Activated CD8-positive, alpha-beta memory T cell treated with anti-CD3 and anti-CD28 coated beads for 4 hours (primary cell): Measurements from ENCODE around the gene CPLX4.

Experiments used
- DNase-seq, 2 donors: peaks; one replicate each; pipeline ENCODE4 v3.0.0-alpha.2; 2020; ENCODE audit warnings: low read depth in 2 of 2

CPLX4 gene, protein sequence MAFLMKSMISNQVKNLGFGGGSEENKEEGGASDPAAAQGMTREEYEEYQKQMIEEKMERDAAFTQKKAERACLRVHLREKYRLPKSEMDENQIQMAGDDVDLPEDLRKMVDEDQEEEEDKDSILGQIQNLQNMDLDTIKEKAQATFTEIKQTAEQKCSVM

DNA sequence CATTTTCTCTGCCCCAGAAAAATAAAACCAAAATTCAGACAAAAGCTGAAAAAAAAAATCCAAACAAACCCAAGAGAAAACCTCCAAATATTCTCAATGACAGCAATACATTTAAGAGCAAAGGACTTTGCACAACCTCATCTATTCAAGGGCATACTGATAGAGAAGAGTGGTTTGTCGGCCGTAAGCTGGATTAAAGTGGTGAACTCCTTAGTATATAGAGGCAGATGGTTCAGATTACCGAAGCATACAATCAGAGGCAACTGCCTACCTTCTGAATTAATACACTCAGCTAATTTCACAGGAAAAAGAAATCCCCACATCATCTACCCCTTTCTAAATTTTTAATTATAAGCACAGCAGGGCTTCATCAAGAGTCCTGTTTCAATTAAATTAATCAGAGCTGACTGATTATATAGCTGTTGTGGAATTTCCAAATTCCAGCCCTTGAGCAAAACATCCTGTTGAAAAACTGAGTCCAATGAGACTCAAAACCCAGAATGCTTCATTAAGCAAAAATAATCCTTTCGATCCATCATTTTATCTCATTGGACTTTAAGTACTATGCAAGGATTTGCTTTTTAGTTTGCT, at the start of gene CPLX4:
Gene CPLX4 (minus strand): TSS at position 190 of the 591 bp plus-strand sequence. CDS start 187 bp downstream, at position 3.
- DNase-seq: no peak

DNA sequence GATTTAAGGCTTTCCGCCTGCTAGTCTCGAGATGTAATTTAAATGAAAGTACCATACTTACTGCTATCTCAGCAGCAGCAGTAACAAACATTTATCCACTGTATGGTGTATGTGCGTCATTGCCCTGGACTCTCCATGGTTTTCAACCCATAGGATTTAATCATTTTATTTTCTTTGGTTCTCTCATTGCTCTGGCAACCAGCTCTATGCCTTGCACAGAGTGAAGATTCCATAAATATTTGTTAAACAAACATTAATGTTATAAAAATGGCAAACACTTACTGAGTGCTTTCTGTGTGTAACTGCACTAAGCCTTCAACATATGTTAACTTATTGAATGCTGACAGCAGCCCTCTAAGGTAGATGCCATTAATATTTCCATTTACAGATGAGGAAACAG, 41.9 kb upstream of the CPLX4 start:
- DNase-seq: no peak

DNA sequence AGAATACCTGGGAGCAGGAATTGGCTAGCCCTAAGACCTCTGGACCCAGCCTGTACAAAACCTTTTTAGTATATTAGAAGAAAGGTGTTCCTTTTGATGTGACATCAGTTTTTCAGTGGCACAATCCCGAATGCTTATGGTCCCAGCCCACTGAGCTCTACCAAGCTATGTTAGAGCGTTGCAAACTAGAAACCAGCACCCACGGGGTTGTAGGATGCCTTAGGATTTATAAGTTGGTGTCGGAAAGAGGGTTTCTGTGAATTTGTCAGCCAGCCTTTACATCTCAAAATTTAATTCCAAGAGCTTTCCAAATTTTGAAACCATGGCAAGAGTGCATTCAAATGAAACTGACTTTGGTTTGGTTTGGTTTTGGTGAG, 41.1 kb upstream of the CPLX4 start:
- DNase-seq: no peak

DNA sequence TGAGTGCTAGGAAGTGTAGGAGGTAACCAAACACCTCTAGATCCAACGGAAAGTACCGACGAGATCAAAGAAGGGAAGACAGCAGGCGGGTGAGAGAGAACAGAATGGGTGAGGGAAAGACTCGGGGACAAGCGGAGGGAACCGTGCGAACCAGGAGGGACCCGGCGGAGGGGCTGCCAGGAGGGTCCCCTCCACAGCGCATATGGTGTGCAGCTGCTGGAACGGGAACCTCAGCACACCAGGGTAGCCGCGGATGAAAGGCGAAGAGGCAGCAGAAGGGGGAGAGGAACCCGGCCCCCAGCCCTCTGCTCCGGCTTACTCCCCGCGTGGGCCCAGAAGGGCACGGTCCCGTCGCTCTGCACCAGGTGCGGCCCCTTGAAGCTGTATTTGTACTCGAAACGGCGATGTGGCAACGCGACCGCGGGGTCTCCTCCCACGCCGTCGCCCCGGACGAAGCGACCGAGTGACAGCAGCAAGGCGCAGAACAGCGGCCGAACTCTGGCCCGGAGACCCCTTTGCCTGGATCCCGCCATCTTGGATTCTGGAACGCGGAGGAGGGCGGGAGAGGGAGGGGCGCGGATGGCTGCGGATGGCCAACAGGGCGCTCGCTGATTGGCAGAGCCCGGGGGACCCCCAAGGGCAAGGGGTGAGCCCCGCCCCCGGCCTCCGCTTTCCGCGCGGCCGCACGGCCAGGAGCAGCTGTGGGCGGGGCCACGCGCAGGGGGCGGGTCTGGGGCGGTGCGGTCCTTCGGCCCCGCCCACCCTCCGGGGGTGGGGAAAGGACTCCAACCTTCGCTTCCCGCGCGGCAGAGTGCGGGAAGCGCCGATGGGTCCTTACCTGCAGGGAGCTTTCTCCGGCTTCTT, 40.5 kb upstream of the CPLX4 start, which contains the start of gene LMAN1:
Gene LMAN1 (minus strand): TSS at position 554 of the 864 bp plus-strand sequence. CDS start 21 bp downstream, at position 533.
- peak; percentile 86 to 87 for DNase-seq

DNA sequence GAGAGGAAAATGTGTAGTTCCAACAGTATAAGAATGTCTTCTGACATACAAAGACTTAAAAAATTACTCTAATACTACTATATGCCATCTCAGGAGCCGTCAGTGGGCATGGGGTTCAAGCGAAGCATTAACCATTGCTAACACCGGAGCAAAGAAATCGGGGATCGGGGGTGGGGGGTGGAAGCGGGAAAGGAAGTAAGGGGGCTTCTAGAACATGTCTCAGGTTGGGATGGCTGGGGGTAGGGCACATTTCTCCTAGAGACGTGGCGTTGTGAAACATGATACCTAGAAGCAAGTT, 39.9 kb upstream of the CPLX4 start:
- peak in 1 of 2 donors; percentile 1 for DNase-seq

DNA sequence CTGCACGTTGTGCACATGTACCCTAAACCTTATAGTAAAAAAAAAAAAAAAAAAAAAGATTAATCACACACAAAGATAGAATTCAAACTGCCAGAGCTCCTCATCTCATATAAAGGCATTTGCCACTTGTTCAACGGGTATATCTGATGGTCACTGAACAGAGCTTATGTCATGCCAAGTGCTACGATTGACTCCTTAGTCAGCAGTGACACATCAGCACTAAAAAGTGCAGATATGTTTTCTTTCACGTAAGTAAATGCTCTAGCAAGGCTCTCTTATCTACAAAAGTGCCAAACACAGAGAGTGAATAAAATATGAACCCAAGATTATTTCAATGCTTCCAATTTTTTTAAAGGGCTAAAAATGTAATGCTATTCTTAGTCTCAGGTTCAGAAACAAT, 39.5 kb upstream of the CPLX4 start:
- no peak for DNase-seq

DNA sequence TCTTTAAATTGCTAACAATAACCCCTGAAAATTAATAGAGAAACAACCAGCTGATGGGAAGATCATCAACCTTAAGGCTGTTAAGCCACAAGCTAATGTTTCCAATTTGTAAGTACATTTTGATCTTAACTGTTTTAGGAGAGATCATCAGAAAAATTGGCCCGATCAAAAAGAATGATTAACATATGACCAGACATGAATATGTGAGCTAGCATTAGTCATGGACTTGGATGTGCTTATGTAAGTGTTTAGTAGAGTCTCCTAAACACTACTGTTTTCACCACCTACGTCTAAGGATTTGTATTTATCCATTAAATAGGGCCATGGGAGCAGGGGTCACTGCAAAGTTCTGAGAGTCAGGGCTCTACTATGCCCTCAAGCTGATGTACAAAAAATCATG, 36.3 kb upstream of the CPLX4 start:
- DNase-seq: no peak

DNA sequence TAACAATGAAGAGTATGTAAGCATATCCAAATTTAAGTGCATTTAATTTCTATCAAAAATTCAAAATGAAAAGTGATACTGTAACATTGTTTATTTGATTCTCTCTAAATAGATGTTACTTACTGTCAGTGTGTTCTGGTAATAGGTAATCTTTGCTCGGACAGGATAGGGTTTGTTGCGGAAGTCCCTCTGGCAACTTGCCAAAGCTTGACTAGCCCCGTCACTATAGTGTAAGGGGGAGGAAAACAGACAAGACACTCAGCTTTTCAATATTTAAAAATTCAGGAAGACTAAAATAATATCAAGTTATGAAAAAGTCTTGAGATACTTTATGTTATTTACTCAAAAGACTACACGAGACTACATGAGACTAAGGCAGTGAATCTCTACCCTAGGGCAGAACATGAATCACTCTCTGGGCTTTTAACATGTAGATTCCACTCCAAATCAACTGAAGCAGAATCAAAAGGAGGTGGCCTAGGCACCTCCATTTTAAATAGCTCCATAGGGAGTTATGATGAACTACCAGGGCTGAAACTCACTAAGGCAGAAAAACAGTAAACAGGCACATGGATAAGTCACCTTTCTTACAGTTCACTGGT, 34.7 kb upstream of the CPLX4 start:
- no peak for DNase-seq

DNA sequence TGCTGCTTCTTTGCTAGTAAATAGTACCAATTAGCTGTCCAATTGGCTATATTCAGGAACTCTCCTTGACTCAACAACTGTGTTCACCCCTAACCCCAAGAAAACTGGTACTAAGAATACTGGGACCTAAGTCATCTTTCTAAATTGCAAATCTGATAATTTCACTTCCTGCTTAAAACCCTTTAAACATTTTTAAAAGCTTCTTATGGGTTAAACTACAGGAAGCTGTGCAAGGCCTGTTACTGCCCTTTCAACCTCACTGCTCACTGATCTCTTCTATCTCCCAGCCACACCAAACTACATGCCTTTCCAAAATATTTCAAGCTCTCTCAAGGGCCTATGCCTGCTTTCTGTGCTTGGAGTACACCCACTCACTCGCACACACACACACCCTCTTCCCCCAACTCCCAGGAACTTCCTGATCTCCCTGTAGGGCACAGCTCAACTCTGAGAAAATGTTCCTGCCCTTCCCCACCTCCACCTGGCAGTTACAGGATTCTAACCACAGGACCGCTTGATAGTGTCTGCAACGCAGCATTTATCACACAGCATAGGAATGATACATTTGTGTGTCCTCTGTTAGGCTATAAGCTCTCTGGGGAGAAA, 33.9 kb upstream of the CPLX4 start:
- no peak for DNase-seq

DNA sequence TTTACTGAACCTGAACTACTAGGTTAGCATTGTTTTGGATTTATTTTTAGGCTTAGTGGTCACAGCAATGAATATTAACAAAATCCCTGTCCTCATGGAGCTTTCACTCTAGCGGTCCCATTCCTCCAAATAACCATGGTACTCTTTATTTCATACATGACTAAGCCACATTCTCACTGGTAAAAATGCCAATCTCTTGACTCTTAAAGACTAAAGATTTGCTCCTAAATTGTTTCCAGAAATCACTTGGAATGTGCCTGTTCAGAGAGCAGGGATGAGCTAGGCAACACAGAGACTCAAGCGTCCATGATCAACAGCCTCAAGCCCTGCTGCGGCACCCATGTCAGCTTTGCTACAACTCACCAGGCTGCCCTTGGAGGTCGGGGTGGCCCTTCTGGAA, 27.1 kb upstream of the CPLX4 start:
- no peak for DNase-seq

DNA sequence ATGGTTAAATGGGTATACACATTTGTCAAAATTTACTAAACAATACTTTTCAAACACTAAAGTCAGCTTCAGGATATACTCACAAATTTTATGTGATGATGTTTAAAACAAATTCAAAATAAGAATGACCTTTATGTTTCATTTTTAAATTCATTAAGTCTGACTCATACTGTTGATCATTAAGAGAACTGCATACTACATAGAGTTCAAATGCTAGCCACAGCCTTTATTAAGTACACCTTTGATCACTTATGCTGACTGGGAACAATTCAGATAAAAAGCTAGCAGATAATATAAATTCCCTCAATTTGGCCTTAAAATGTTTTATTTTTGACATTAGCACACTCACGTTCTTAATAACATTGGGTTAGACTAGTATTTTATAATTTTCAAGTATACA, 26.5 kb upstream of the CPLX4 start:
- DNase-seq: no peak

DNA sequence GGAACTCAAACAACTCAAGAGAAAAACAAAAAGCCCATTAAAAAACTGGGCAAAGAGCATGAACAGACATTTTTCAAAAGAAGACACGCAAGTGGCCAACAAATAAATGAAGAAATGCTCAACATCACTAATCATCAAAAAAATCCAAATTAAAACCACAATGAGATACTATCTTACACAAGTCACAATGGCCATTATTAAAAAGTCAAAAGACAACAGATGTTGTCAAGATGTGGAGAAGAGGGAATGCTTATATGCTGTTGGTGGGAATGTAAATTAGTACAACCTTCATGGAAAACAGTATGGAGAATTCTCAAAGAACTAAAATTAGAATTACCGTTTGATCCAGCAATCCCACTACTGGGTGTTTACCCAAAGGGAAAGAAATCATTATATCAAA, 25.5 kb upstream of the CPLX4 start:
- DNase-seq: no peak

DNA sequence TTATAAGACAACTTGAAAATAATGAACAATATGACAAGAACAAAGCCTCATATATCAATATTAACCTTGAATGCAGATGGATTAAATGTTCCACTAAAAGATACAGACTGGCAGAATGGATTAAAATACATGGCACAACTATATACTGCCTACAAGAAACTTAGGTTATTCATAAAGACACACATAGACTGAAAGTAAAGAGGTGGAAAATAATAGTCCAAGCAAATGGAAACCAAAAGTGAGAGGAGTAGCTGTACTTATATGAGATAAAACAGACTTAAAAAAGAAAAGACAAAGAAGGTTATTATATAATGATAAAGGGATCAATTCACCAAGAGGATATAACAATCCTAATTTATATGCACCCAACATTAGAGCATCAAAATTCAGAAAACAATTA, 22.4 kb upstream of the CPLX4 start:
- DNase-seq: no peak

DNA sequence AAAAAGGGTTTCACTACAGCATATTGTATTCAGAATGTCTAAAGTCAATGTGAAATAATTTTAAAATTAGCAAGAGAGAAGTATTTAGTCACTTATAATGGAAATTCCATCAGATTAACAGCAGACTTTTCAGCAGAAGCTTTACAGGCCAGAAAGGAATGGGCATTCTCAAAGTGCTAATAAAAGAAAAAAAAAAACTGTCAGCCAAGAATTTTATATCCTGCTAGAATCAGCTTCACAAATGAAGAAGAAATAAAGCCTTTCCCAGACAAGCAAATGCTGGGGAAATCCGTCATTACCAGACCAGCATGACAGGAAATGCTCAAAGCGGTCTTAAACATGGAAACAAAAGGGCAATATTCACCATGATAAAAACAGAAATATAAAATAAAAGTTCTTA, 21.9 kb upstream of the CPLX4 start:
- DNase-seq: no peak

DNA sequence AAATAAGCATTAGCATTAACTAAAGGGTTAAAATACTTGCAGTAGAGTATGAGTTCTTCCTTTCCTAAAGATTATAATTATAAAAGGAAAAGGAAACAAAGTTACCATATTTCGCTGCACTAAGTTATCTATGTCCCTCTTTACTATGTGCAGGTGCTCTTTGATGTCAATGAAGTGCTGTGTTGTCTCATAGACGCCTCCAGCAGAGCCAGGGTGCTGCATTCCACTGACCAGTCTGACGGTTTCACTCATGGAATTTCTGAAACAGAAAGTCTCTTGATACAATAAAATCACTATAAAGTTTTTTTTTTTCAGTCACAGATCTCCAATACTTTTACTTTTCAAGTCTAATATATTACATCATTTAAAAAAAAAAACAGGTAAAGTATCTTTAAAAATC, 14.5 kb upstream of the CPLX4 start:
- no peak for DNase-seq

DNA sequence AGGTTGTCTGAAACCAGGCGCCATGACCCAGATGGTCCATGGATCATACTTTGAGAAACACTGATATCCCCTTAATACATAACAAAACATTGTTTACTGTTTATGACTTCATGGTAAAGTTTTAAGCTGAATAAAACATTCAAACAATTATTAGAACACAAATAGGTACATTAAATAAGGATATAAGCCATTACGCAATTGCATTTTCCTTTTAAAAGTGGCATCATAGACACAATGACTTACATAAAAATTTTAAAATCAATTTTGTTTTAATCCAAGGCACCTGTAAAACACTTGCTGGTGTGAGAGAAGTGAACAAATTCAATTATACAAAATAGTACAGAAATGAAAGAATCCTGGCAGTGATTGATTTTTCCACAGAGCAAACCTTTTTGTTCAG, 10.2 kb upstream of the CPLX4 start:
- DNase-seq: no peak

DNA sequence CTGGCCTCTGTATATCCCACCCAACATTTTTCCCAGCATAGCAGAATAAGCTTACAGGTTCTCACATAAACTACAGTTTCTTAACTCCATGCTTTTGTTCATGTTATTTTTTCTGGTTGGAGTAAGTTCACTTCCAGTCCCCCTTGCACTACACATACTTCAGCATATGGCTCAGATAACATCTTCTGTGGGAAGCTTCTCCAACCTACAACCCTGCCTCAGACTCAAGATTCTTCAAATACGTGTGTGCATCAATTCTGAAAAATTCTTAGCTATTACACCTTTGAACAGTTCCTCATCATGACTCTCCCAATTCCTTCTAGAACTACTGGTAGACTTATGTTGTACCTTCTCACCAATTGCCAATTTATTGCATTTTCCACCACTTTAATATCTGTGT, 7.5 kb upstream of the CPLX4 start:
- no peak for DNase-seq

DNA sequence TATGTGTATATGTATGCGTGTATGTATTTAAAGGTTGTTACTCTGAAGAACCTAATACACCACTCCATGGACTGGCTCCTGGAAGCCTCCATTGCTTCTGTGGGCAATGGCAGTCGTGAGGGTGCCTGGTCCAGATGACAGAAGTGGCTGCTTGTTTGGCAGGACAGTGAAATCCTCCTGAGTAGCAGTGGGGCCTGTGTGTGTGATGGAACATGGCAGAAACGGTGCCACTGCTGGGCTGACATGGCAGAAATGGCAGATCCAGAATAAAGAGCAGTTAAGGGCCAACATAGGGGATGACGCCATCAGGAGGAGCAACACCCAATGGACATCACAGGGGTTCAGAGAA, 6.1 kb upstream of the CPLX4 start:
- no peak for DNase-seq

DNA sequence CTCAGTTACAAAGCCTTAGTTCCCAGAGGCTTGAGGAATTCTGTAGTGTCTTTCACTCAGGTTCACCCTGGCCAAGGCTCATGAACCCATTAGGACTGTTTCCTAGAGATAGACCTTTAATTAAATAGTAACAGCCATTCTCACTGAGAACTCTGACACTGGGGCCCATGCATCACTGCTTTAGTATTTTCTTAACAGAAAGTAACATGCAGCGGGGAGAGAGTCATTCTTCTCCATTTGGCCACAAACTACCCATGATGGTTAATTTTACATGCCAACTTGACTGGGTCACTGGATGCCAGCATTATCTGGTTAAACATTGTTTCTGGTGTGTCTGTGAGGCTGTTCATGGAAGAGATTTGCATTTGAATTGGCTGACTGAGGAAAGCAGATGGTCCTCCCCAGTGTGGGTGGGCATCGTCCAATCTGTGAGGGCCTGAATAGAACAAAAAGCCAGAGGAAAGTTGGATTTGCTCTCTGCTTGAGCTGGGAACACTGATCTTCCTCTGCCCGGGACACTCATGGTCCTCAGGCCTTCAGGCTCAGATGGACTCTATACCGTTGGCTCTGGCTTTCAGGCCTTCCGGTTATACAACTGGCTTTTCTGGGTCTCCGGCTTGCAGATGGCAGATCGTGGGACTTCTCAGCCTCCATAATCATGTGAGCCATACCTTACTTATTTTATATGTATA, 5.6 kb upstream of the CPLX4 start:
- DNase-seq: no peak

DNA sequence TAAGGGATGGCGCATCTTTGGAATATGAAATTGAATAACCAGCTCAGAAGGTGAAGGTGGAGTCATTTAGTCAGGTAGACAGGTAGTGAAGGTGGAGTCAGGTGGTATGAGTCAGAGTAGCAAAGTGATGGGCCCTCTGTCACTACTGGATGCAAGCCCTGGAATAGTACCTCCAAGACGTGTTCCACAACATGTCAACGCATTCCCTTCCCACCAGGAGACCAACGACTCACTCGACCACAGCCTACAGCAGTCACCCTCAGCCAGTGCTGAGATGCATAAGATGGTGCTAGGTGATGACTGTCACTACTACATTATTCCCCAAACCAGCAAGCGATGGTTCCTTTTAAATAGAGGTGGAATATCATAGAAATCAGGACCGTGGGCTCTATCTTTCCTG, 6.8 kb downstream of the CPLX4 start:
- DNase-seq: no peak

DNA sequence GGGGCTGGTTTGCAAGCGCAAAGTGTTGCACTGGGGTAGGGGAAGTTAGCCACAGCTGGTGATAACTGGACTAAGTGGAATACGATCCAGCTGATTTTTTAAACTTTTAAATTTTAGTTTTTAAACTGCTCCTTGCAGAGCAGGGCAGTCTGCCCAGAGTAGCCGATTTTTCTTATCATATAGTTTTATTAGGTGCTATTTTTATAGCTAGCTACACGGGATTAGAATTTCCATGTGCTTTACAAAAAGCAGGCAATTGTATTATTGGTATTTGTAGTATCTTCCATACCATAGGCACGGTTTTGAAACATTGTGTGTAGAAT, 9.6 kb downstream of the CPLX4 start:
- no peak for DNase-seq

DNA sequence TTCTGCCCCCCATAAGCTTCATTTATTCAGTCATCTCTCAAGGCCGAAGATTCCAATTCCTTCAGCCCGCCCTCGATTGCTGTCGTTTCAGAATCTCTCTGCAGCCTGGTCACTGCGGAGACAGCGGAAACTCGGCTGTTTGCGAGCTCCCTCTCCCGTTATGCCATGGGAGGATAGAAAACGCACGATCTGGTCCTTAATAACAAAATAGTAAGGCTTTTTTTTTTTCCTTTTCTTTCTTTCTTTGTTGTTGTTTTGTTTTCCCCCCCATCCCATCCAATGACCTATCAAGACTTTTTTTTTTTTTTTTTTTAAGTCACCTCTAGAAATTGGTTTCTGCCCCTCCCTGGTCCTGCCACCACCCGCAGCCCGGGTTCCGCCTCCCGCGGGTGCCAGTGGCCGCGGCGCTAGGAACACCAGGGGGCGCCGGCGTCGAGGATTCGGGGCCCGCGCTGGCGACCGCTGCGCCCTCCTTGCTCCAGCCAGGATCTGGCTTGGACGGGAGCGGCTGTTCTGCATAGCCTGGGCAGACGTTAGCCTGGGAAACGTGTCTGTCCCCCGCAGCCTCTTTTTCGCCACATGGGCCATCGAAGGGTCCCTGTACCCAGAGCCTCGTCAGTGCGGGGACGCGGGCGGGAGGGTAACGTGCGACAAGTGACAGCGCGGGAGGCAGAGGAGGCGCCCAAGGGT, 10.1 kb downstream of the CPLX4 start:
- peak; percentile 14 to 43 for DNase-seq
